CD4-positive, alpha-beta T cell treated with Interleukin-6 for 4 hours (primary cell): ENCODE results near the gene SLFN5.
"Not testable (repeated sequence)": the region's sequence is repeated elsewhere in the genome, so short reads cannot be mapped to it uniquely, and the experiment has no call there.

Experiments
- DNase-seq: peaks from one replicate; pipeline ENCODE4 v3.0.0-alpha.2; 2020; ENCODE audit warnings: mixed read lengths

Gene SLFN5

DNA sequence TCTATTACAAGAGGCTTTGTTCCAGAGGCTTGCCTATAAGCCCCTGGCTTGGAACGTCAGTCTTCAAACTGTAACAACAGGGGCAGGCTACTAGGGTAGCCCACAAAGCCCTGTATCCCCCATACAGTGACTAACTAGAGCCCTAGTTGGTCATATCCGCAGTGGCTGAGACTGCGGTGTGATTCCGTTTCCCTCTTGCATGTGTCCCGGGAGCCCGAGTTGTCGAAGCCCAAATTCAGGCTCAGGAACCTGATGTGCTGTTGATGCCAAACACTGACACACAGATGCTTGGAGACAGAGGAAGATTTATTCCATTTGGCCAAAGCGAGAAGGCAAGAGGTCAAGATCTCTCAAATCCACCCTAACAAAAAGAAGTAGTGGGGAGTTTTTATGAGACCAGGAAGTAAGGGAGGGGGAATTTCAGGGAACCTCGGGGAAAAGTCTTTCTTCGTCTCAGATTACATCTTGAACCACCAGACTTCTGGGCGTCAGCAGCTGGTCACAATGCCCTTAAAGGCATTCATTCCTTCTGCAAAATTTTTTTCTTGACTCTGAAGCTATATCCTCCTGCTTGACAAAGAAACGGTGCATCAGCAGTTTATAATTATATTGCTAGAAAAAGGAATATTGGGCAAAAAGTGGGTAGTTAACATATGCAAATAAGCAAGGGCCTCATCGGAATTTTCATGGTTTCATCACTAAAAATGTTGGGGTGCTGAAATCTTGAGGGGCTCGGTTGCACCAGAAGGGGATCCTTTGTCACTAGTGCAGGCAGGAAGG lies 879 bp downstream of the SLFN5 start:
- peak; percentile 70 for DNase-seq

DNA sequence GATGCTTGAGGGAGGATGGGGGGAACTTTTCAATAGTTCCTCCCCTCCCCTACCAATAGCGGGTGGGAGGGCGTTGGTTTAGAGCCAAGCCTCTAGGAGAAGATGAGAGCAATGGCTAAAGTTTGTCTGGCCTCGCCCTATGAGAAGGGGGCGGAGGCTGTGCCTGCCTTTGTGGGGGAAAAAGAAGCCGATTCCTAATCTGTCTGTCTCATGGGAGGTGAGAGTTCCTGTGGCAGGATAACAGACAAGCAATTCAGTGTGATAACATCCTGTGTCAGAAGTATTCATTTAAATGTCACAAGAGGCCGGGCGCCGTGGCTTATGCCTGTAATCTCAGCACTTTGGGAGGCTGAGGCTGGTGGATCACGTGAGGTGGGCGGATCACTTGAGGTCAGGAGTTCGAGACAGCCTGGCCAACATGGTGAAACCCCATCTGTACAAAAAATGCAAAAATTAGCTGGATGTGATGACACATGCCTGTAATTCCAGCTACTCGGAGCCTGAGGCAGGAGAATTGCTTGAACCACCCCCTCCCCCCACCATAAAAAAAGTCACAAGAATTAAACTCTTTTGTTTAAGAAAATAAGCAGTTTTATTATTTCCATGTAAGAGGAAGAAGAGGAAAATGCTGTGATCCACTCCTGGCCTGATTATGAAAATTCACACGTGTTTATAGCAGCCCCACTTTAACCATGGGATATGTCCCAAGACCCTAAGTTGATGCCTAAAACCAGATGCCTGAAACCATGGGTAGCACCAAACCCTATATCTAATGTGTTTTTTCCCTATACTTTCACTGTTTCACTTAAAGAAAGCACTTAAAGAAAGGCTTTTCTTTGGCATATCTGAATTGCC lies 1.7 kb downstream of the SLFN5 start:
- DNase-seq, result peak; percentile 88

DNA sequence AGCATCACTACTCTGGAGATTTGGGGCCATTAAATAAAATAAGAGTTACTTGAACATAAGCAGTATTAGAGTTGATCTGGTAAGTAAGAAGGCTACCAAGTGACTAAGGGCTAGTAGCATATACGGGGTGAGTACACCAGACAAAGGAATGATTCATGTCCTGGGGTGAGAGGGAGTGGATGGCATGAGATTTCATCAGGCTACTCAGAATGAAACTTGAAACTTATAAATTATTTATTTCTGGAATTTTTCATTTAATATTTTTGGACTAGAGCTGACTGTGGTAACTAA lies 2.3 kb downstream of the SLFN5 start:
- peak; percentile 32 for DNase-seq

DNA sequence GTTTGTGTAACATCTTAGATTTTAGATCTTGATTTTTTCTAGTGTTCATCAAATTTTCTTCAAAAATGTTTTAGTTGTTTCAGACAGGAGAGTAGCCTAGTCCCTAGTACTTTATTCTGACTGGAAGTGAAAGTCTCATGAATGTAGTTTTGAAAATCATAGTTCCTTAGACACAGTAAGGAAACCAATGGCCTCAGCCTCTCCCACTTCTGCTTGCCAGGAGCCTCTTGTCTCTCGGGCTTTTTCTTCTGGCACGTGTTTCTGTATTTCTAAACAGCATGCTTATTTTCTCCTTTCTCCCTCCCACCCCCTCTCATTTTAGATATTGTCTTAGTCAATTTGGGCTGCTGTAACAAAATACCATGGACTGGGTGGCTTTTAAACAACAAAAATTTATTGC lies 9.8 kb downstream of the SLFN5 start:
- no peak for DNase-seq

DNA sequence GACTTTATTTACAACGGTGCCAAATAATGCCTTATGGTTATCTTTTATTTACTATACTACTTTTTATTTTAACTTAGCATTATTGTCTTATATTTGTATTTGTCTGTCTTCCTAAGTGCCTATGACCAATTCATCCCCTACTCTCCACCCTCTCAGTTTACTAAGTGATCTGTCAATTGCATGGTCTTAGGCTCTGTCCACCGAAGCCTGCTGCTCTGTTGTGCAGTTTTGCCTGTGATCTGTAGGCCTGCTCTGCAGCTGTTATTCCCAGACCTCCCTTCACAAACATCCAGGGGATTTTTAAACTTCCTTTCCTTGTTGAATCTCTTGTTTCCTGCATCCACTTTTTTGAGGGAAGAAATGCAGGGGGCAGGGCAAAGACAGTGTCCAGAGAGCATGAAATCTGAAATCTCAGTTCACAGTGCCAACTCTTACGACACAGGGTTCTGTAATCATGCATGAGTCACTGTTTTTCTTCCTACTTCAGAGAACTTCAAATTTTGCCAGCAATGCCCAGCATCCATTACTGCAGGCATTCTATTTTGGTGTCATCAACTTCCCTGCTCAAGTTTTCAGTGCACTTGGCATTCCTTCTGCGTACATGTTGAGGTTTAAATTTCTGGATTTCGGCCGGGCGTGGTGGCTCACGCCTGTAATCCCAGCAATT lies 11.4 kb downstream of the SLFN5 start:
- no peak for DNase-seq

DNA sequence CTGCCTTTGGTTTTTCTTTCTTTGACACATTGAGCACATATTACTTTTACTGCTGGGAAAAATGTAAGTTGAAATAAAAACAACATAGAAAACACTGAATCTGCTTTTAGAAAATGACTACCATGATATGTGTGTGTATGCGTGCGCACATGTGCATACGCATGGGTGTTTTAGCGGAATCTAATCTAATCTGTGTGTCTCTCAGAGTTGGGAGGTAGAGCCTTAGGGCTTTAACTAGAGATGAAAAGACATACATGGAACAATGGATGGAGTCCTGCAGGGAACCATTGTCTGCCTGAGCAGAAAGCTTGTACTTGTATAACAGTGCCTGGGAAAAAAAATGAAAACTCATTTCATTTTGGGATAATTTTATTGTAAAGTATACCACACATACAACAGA lies 12.4 kb downstream of the SLFN5 start:
- DNase-seq, result no peak

DNA sequence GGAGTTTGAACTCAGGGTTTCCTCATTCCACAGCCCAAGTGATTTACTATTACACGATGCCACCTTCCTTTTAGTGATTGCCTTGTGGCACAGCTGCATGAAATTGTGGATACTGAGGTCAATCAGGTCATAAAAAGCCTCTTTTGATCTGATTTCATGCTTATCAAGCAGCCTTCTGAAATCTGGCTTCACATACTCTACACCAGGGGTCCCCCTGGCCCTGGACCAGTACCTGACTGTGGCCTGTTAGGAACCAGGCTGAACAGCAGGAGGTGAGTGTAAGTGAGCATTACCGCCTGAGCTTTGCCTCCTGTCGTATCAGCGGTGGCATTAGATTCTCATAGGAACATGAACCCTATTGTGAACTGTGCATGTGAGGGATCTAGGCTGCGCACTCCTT lies 13.8 kb downstream of the SLFN5 start:
- DNase-seq, result no peak

DNA sequence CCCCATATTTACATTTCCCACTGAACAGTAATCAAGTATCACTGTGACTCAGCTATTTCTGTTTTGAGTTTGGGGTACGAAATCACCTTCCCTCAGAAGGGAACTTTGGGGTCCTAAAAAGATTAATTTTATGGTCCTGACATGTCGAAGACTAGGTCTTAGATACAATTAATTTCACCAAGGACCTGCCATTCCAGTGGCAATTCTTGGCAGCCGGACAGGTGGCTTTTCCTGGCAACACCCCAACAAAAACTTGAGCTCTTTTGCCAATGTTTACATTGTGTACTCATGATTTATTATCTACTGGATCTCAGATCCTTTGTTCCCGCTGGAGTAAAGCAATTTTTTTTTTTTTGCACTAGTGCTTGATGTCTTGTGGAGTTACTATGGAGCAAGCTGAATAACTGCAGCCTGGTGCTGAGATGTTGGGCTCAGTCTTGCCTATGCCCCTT lies 14.4 kb downstream of the SLFN5 start:
- no peak for DNase-seq

DNA sequence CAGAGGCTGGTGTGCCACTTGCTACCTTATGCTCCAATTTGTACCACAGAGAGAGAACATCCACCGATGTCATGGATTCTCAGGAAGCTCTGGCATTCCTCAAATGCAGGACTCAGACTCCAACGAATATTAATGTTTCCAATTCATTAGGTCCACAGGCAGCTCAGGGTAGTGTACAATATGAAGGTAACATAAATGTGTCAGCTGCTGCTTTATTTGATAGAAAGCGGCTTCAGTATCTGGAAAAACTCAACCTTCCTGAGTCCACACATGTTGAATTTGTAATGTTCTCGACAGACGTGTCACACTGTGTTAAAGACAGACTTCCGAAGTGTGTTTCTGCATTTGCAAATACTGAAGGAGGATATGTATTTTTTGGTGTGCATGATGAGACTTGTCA lies 16.1 kb downstream of the SLFN5 start:
- DNase-seq, result no peak

DNA sequence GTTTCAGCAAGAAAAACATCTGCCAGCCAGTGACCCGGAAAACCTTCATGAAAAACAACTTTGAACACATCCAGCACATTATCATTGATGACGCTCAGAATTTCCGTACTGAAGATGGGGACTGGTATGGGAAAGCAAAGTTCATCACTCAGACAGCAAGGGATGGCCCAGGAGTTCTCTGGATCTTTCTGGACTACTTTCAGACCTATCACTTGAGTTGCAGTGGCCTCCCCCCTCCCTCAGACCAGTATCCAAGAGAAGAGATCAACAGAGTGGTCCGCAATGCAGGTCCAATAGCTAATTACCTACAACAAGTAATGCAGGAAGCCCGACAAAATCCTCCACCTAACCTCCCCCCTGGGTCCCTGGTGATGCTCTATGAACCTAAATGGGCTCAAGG lies 22.2 kb downstream of the SLFN5 start:
- DNase-seq, result no peak

DNA sequence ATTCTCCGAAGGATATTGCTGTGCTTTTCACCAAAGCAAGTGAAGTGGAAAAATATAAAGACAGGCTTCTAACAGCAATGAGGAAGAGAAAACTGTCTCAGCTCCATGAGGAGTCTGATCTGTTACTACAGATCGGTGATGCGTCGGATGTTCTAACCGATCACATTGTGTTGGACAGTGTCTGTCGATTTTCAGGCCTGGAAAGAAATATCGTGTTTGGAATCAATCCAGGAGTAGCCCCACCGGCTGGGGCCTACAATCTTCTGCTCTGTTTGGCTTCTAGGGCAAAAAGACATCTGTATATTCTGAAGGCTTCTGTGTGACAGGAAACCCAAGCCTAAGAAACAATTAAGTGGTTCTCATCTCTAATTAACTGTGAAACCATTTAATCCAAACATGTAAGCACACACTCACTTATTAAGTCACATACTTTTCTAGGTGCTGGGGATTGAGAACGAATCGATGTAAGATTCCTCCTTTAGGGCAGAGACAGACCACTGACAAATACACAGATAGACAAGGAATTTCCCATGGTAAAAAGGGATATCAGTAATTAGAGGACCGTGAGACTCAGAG lies 22.8 kb downstream of the SLFN5 start:
- DNase-seq, result no peak

DNA sequence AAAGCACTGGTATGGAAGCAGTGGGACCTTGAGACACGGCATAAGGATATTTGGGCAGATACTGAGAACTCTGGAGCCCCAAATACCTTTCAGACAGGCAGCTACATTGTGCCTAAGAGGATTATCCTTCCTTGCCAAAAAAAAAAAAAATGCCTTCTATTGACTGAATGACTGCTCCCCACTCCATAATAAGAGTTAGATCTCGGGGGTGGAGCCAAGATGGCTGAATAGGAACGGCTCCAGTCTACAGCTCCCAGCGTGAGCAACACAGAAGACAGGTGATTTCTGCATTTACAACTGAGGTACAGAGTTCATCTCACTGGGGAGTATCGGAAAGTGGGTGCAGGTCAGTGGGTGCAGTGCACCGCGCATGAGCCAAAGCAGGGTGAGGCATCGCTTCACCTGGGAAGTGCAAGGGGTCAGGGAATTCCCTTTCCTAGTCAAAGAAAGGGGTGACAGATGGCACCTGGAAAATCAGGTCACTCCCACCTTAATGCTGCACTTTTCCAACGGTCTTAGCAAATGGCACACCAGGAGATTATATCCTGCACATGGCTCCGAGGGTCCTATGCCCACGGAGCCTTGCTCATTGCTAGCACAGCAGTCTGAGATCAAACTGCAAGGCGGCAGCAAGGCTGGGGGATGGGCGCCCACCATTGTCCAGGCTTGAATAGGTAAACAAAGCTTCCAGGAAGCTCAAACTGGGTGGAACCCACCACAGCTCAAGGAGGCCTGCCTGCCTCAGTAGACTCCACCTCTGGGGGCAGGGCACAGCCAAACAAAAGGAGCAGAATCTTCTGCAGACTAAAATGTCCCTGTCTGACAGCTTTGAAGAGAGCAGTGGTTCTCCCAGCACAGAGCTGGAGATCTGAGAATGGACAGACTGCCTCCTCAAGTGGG lies 31.5 kb downstream of the SLFN5 start:
- peak; percentile 53 for DNase-seq

DNA sequence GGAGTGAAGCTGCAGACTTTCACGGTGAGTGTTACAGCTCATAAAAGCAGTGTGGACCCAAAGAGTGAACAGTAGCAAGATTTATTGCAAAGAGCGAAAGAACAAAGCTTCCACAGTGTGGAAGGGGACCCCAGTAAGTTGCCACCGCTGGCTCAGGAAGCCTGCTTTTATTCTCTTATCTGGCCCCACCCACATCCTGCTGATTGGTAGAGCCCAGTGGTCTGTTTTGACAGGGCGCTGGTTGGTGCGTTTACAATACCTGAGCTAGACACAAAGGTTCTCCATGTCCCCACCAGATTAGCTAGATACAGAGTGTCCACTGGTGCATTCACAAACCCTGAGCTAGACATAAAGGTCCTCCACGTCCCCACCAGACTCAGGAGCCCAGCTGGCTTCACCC lies 35.6 kb downstream of the SLFN5 start:
- DNase-seq, result not testable (repeated sequence)

DNA sequence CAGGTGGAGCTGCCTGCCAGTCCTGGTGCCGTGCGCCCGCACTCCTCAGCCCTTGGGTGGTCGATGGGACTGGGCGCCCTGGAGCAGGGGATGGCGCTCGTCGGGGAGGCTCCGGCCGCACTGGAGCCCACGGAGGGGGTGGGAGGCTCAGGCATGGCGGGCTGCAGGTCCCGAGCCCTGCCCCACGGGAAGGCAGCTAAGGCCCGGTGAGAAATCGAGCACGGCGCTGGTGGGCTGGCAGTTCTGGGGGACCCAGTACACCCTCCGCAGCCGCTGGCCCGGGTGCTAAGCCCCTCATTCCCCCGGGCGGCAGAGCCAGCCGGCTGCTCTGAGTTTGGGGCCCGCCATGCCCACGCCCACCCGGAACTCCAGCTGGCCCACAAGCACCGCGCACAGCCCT lies 36.0 kb downstream of the SLFN5 start:
- not testable (repeated sequence) for DNase-seq

DNA sequence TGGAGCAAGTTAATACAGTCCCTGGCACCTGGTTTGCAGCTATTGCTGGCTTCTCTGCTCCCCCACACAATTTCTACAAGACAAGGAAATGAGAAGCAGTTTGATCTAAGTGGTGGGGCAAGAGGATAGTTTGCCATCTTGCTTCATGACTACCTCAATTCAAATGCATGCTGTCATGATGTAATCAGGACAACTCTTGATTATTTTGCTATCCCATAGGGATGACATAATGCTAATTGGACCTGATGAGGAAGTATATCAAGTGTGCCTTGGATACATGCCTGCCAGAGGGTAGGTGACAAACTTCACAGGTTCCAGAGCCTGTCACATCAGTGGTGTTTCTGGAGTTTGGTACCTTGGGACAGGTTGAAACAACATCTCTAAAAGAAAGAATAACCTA lies 40.9 kb downstream of the SLFN5 start:
- no peak for DNase-seq

DNA sequence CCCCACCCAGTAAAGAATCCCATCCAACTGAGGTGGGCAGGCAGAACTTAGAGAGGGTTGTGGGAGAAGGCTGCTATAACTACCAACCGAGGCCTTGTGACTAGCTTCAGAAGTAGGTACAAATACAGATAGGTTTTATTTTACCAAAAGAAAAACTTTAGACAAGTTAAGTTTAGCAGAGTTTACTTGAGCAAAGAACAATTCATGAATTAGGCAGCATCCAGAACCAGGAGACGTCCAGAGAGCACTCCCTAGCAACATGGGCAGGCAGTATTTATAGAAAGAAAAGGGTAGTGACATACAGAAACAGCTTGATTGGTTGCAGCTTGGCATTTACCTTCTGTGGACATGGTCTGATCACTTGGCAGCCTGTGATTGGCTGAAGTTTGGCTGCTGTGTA lies 42.1 kb downstream of the SLFN5 start:
- no peak for DNase-seq

DNA sequence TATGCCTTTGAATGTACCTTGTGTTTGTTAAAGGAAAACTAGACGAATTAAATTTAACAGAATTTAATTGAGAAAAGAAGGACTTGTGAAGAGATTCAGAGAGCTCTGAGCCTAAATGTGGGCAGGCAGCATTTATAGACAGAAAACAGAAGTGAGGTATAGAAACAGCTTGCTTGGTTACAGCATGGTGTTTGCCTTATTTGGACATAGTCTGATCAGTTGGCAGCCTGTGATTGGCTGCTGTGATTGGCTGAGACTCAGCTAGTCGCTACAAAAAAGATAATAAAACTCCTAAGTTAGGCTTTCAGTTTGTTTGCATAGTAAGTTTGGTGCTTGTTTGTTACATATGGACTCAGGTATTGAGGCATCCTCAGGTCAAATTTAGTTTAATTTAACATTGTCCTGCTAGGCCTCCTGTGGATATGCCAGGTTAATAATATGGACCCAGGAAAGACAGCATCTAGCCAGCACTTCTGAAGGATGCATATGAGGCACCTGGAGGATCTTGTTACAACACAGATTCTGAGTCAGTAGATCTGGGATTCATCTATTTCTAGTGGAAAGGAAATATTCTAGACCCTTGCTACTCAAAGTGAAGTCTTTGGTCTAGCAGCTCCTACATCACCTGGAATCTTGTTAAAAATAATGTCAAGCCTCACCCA lies 43.4 kb downstream of the SLFN5 start:
- peak; percentile 45 for DNase-seq

DNA sequence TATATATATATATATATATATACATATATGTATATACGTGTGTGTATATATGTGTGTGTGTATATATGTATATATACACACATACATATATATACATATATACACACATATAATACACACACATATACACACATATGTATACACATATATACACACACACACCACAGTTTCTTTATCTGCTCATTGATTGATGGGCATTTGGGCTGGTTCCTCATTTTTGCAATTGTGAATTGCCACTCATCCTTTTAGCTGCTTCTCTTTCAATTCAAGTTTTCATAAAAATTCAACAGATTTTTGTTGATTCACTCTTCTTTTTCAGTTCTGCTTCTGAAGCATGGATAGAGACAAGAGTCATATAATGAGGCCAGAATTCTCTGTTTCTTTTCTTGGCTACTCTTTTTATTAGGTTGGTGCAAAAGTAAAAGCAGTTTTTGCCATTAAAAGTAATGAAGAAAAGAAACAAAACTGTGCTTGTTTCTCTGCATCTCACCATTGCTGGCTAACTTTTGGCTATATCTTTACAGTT lies 44.5 kb downstream of the SLFN5 start:
- DNase-seq, result no peak

DNA sequence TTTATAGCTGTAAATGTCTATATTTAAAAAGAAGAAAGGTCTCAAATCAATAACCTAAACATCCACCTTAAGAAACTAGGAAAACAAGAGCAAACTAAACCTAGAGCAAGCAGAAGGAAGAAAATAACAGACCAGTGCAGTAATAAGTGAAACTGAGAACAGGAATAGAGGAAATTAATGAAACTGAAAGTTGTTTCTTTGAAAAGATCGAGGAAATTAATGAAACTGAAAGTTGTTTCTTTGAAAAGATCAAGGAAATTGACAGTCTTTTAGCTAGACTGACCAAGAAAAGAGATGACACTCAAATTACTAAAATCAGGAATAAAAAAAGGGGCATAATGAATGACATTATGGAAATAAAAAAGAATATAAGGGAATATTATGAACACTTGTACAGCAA lies 46.4 kb downstream of the SLFN5 start:
- DNase-seq, result no peak

DNA sequence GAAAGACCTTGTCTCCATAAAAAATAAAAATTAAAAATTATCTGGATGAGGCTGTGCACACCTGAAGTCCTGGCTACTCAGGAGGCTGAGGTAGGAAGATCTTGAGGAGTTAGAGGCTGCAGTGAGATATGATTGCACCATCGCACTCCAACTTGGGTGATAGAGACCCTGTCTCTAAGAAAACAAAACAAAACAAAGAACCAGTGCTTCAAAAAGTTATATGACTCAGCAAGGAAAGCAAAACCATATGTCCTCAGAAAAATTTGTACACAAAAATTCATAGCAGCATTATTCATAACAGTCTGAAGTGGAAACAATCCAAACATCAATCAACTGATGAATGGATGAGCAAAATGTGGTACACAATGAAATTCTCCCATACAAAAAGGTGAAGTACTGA lies 48.9 kb downstream of the SLFN5 start:
- DNase-seq, result no peak

DNA sequence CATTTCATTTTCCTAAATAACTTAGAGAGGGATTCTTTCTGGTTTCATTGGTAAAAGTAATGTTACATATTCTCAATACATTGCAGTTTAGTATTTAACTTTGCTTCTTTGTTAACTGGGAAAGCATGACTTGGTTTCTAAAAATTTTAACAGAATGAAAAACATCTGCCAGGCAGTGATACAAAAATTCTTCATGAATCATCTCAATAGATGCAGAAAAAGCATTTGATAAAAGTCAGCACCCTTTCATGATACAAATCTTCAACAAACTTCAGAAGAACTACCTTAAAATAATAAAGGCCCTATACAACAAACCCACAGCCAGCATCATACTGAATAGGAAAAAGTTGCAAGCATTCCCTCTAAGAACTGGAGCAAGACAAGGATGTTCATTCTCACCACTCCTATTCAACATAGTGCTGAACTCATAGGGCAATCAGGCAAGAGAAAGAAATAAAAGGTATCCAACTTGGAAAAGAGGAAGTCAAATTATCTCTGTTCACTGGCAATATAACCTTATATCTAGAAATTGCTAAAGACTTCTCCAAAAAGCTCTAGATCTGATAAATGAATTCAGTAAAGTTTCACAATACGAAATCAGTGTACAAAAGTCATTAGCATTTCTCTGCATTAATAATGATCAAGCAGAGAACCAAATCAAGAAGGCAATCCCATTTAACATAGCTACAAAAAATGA lies 50.4 kb downstream of the SLFN5 start:
- DNase-seq, result no peak
